HK-2 (cell line): Measurements from ENCODE around the gene SKP1.
A peak's percentile ranks its signal among the peaks of the same experiment; 100 is the strongest.
"Not testable (repeated sequence)": the region's sequence is repeated elsewhere in the genome, so short reads cannot be mapped to it uniquely, and the experiment has no call there.

Experiments used
- DNase-seq: peaks from one replicate; pipeline ENCODE4 v3.0.0-alpha.2; 2018; ENCODE audit not compliant: unreplicated experiment

Gene SKP1

DNA sequence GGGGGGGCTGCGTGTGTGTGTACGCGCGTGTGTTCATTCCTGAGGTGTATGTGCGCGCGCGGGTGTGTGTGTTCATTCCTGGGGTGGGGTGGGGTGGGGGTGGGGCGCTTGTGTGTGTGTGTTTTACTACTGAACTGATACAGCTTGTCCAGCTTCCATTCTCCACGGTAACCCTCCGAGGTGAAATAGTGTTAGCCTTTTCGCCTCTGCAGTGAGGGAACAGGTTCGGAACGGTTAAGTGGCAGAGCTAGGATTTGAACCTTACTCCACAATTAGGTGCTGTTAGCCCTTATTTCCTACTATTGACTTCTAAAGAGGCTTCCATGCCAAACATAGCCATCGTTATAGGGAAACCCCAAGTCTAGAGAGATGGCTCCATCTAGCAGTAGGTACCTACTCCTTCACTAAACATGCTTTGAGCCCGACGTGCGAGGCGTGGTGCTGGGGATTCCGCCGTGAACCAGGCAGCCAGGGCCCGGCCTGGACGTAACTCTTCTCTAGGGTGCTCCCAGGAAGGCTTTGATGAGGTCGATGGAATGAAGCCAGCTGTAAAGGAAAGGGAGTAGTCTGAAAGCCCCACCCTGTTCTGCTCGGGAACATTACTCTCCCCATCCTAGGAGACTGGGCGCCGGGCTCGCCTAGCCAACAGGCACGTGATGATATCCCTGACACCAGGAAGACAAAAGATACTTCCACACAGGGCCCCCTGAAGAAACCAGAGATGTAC is 782 bp upstream of the SKP1 start:
- no peak for DNase-seq

DNA sequence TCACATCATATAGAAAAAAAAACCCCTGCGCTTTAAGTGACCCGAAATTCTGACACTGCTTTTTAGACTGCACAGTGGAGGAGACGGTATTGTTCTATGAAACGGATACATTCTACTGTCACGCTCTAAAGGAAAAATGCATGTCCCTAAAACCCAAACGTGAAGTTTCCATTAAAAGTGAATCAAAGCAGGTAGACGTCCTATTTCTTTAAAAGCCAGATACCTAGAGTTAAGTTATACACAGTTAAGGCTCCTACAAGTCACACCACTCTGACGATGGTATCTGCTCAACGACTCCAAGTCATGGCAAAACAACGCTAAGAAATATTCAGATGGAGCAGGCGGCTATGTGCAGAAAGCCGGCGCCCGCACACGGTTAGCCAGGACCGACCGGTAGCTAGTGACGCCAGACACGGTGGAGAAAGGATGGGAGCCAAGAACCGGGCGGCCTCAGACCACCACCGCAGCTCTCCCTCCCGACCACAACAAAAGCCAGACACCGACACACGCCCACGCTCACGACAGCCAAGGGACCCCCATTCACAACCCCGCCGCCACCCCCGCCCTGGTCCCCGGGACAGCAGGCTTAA is 734 bp downstream of the SKP1 start:
- DNase-seq: no peak

- DNase-seq: no peak
These were observed 1.6 kb downstream of the SKP1 start for GRCh38 chr5:134174841-134175839.

- DNase-seq: no peak
These were observed 4.8 kb downstream of the SKP1 start for GRCh38 chr5:134171972-134172371.

DNA sequence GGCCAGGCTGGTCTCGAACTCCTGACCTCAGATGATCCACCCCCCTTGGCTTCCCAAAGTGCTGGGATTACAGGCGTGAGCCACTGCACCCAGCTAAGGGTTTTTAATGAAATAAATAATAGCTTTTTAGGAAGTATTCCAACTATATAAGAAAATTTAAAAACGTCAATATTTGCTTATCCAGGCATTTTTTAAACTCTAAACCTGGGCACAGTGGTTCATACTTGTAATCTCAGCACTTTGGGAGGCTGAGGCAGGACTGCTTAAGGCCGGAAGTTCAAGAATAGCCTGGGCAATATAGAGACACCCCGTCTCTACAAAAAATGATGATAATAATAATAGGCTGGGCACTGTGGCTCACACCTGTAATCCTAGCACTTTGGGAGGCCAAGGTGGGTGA is 14.2 kb downstream of the SKP1 start:
- no peak for DNase-seq

GRCh38 chr5:134161513-134162395 is 15.0 kb downstream of the SKP1 start:
- DNase-seq: no peak

DNA sequence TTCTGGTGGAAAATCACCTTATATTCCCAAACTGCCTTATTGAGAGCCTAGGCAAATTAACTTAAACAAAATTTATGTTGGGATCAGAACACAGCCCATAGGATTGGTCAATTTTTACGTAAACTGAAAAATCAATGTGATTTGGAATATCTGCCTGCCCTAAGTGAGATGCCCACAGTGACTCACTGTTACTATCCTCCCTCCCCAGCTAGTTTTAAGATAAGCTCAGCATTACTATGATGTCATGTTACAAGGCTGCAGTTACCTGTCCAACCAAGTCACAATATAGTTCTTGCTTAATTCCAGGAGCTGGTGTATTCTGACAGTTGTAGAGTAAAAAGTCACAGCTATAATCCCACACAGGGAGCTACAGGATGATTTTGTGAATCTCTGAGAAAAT is 23.1 kb downstream of the SKP1 start:
- no peak for DNase-seq

DNA sequence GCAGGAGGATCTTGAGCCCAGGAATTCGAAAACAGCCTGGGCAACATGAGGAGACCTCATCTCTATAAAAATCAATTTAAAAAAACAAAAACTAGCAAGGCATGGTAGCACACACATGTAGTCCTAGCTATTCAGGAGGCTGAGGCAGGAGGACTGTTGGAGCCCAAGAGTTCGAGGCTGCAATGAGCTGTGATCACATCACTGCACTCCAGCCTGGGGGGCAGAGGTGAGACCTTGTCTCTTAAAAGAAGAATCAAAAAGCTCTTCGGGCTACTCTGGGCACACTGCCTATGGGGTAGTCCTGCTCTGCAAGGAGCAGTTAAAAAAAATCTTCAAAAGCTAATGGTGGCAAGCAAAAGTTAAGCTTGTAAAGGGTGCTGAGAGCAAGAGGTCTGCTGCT is 23.5 kb downstream of the SKP1 start:
- no peak for DNase-seq

GRCh38 chr5:134152173-134152832 is 24.4 kb downstream of the SKP1 start:
- DNase-seq: not testable (repeated sequence)

DNA sequence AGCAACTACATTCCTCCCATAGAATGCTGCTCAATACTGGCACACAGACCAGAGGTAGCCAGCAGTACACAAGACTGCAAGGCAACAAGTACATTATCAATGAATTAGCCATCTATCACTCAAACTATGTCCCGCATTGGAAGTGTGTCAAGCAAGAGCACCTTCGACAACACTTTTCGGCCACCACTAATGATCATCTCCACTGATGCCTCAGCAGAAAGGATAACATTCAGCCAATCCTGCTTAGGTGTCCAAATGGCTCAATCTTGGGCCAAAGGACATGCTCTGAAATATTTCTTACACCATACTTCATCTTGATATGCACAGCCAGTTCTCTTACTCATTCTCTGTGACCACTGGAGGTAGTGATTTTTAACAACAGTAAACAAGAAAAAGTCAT is 25.0 kb downstream of the SKP1 start:
- no peak for DNase-seq

GRCh38 chr5:134149571-134150303 is 27.0 kb downstream of the SKP1 start:
- DNase-seq: no peak

- no peak for DNase-seq
These were observed 27.7 kb downstream of the SKP1 start for GRCh38 chr5:134148986-134149539.

DNA sequence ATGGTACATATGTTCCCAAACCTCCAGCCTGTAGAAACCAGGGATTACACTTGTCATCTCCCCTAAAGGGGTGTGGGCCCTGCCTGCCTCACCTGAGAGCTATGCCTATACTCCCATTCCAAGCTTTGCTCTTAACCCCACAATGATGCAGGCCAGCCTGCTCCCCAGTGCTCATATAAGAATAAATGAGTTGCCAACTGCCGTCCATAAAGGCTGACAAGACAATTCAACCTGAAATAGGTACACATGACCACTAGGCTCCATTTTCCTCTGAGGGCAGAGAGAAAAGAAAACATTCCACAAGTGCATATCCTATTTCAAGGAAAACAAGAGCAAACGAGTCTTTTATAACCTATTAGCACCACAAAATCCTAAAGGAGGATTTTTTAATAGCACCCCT is 28.4 kb downstream of the SKP1 start:
- no peak for DNase-seq

DNA sequence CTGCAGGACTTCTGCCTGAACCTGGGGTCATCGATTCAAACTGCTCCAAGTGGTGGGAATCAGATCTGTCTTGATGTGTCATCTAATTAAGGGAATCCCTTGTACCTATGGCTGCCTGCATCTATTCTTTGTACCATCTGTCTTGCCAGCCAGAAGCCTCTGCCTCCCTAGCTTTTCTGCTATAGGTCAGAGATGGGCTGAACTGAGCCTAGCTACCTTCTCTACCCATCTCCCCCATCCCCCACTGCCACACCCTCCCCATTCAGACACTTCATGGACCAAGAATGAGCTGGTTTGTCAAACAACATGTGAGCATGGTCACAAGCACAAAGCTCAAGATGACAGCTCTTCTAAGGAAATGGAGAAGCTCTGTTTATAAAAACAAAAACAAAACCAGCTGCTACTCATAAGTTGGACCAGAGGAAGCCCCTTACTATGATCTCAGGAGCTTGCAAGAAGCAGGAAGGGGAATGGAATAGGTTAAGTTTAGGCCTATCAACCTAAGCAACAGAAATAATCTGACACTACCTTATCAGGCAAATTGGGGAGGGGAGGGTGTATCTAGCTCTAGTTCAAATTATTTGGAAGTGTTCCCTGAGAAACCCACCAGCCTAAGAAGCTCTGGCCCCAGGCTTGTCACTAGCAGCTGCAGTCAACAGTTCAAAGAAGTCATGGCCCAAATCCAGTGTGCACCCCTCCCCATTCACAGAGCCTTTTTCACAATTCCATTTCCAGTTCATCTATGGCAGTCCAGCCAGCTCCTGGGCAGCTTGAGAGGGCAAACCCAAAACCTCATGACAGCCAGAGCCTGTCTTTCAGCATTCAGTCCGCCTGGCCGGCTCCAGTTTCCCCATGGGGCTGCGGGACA is 29.9 kb downstream of the SKP1 start:
- no peak for DNase-seq

- peak; percentile 70 for DNase-seq
These were observed 30.8 kb downstream of the SKP1 start for GRCh38 chr5:134145779-134146581.

DNA sequence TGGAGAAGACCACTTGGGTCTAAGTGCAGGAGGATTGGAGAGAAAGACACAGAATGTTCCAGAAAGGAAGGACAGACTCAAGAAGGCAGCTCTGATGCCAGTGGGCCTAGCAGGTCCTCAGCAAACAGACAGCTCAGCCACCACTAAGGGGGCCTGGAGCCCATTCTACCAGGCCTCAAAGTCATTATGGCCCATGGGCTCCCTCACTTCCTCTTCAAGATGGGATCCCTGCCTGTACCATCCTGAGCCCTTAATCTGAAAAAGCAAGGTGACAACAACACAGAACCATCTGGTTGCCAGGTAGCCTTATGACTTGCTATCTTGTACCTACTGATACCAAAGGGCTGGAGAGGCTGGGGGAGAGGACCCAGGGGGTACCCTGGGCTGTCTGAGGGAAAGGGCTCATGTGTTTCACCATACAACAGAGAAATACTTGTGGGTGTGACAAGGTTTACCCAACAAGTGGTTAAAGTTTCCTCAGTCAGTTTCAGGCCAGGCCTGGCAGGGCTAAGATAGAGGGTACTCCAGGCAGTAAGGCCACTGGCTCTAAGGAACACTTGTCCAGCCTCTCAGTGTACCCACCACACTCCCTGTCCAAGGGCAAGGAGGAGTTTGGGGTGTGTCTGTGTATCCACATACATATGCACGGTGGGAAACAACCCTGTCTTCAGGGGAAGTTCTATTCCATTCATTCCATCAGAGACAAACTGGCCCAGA is 31.6 kb downstream of the SKP1 start:
- DNase-seq: no peak
